ENCODE measurements around the gene C19orf12.
"Not testable (repeated sequence)": the region's sequence is repeated elsewhere in the genome, so short reads cannot be mapped to it uniquely, and the experiment has no call there.

C19orf12 gene

GRCh38 chr19:29673451-29674371, 41.4 kb downstream of the C19orf12 start:
- TF ChIP-seq POLR2A (IDR thresholded peaks at IDR 0.05; ENCODE audit: extremely low read depth, insufficient read length) (no peak), MAX (IDR thresholded peaks at IDR 0.05; ENCODE audit: low read depth, low read length) (no peak), MYC (IDR thresholded peaks at IDR 0.05; ENCODE audit: low read depth, low read length) (no peak), CTCF (IDR thresholded peaks at IDR 0.05; ENCODE audit: low read depth, low read length) (no peak)
- DNase-seq (ENCODE audit: low read depth): no peak
- H3K4me3 ChIP-seq (ENCODE audit: low read depth, low read length): no peak overlapping the region

- DNase-seq (ENCODE audit: low read depth): no peak
- no peak overlapping the region for H3K4me3 ChIP-seq (ENCODE audit: low read depth, low read length)
- no peak for TF ChIP-seq MAX (IDR thresholded peaks at IDR 0.05; ENCODE audit: low read depth, low read length)
- no peak for TF ChIP-seq MYC (IDR thresholded peaks at IDR 0.05; ENCODE audit: low read depth, low read length)
- TF ChIP-seq POLR2A (IDR thresholded peaks at IDR 0.05; ENCODE audit: extremely low read depth, insufficient read length): no peak
- TF ChIP-seq CTCF (IDR thresholded peaks at IDR 0.05; ENCODE audit: low read depth, low read length): no peak
These were observed 42.1 kb downstream of the C19orf12 start for GRCh38 chr19:29672933-29673336.

GRCh38 chr19:29672319-29672932, 42.6 kb downstream of the C19orf12 start:
- no peak for DNase-seq (ENCODE audit: low read depth)
- no peak overlapping the region for H3K4me3 ChIP-seq (ENCODE audit: low read depth, low read length)
- no peak for TF ChIP-seq POLR2A (IDR thresholded peaks at IDR 0.05; ENCODE audit: extremely low read depth, insufficient read length)
- TF ChIP-seq MAX (IDR thresholded peaks at IDR 0.05; ENCODE audit: low read depth, low read length): no peak
- no peak for TF ChIP-seq MYC (IDR thresholded peaks at IDR 0.05; ENCODE audit: low read depth, low read length)
- no peak for TF ChIP-seq CTCF (IDR thresholded peaks at IDR 0.05; ENCODE audit: low read depth, low read length)

- TF ChIP-seq MAX (IDR thresholded peaks at IDR 0.05; ENCODE audit: low read depth, low read length) (no peak), CTCF (IDR thresholded peaks at IDR 0.05; ENCODE audit: low read depth, low read length) (peak; percentile 1)
- no peak overlapping the region for H3K4me3 ChIP-seq (ENCODE audit: low read depth, low read length)
- peak; percentile 27 for DNase-seq (ENCODE audit: low read depth)
These were observed 43.5 kb downstream of the C19orf12 start for GRCh38 chr19:29671393-29672160.

- H3K4me3 ChIP-seq (ENCODE audit: low read depth, low read length); DNase-seq (ENCODE audit: low read depth): not testable (repeated sequence)
These were observed 44.1 kb downstream of the C19orf12 start for GRCh38 chr19:29671026-29671392.

GRCh38 chr19:29670255-29670654, 44.8 kb downstream of the C19orf12 start:
- no peak for DNase-seq (ENCODE audit: low read depth)
- TF ChIP-seq CTCF (IDR thresholded peaks at IDR 0.05; ENCODE audit: low read depth, low read length) (no peak), POLR2A (IDR thresholded peaks at IDR 0.05; ENCODE audit: extremely low read depth, insufficient read length) (no peak), MAX (IDR thresholded peaks at IDR 0.05; ENCODE audit: low read depth, low read length) (no peak), MYC (IDR thresholded peaks at IDR 0.05; ENCODE audit: low read depth, low read length) (no peak)
- H3K4me3 ChIP-seq (ENCODE audit: low read depth, low read length): no peak overlapping the region

Data from NB4 (cell line).